HG03439 (cell line): ENCODE data around the gene IBSP.

ENCODE experiments used
- ATAC-seq: cut with Tn5 transposase; IDR thresholded peaks from one replicate; pipeline ENCODE4 v1.9.1; 2021; ENCODE audit warnings: mild to moderate bottlenecking, moderate library complexity; ENCODE audit not compliant: unreplicated experiment

The IBSP gene, protein sequence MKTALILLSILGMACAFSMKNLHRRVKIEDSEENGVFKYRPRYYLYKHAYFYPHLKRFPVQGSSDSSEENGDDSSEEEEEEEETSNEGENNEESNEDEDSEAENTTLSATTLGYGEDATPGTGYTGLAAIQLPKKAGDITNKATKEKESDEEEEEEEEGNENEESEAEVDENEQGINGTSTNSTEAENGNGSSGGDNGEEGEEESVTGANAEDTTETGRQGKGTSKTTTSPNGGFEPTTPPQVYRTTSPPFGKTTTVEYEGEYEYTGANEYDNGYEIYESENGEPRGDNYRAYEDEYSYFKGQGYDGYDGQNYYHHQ

DNA sequence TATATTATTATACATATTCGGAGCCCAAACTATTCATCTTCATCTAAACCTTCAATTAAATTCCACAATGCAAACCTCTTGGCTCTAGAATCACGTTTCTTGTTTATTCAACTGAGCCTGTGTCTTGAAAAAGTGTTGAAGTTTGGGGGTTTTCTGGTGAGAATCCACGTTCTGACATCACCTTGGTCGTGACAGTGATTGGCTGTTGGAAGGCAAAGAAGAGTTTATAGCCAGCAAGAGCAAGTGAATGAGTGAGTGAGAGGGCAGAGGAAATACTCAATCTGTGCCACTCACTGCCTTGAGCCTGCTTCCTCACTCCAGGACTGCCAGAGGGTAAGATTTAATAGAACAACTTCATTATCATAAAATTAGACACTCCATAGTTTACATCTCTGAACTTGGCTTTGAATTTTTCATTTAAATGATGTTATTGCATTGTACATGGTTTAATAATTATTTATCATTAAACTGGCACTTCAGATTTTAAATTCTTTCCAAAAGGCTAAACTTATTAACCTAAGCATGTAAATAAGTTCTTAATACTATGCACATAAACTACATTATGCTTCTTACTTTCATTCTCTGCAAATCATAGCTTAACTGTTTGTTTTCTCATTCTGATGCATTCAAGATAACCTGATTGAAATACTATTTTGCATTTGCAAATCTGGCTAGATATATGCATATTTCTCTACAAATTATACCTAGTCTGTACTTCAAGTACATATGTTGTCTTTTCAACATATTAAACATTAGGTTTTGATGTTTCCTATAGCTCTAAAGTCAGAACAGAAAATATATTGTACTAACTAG is at the start of gene IBSP:
IBSP (plus strand) TSS at position 254 of the 813 bp plus-strand sequence. CDS start 2,808 bp downstream, outside the sequence.
- no peak for ATAC-seq

GRCh38 chr4:87749883-87750282 is 49.5 kb upstream of the IBSP start:
- no peak for ATAC-seq

GRCh38 chr4:87758270-87758669 is 41.1 kb upstream of the IBSP start:
- no peak for ATAC-seq

DNA sequence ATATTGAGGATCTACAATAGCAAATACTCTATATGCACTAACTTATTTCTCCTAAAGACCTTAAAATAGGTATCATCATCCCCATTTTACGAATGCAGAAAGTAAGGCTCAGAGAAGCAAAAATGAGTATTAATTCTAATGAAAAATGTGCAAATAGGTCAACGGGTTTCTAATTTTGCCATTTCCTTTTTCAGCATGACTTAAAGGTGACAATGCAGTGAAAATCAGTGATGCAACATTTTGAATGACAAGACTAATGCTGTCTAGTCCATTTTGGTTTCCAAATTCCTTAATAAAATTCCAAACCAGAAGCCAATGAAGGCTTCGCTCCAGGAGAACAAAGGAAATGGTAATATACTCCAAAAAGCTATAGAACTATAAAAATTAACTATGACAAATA is 37.0 kb upstream of the IBSP start:
- ATAC-seq, result no peak

GRCh38 chr4:87781569-87781968 is 17.8 kb upstream of the IBSP start:
- no peak for ATAC-seq

- ATAC-seq, result no peak
Observed at GRCh38 chr4:87783781-87784180, 15.6 kb upstream of the IBSP start.

- ATAC-seq, result no peak
Observed at GRCh38 chr4:87785731-87786509, 13.4 kb upstream of the IBSP start.

- no peak for ATAC-seq
Observed at GRCh38 chr4:87802858-87803257, 3.5 kb downstream of the IBSP start.

- no peak for ATAC-seq
Observed at GRCh38 chr4:87803421-87803820, 4.1 kb downstream of the IBSP start.

- ATAC-seq, result no peak
Observed at GRCh38 chr4:87804871-87805270, 5.5 kb downstream of the IBSP start.

GRCh38 chr4:87805971-87806370 is 6.6 kb downstream of the IBSP start:
- no peak for ATAC-seq

- ATAC-seq, result no peak
Observed at GRCh38 chr4:87806520-87806919, 7.2 kb downstream of the IBSP start.

- ATAC-seq, result no peak
Observed at GRCh38 chr4:87807402-87807801, 8.0 kb downstream of the IBSP start.

DNA sequence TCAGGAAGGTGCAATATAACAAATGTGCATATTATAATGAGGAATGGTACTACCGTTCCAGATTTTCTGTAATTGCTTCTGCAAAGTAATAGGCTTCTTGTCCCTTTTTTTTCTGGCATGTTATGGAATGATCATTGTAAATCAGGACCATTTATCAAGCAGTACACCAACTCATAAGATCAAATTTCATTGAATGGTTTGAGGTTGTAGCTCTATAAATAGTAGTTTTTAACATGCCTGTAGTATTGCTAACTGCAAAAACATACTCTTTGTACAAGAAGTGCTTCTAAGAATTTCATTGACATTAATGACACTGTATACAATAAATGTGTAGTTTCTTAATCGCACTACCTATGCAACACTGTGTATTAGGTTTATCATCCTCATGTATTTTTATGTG is 12.6 kb downstream of the IBSP start:
- ATAC-seq, result no peak

DNA sequence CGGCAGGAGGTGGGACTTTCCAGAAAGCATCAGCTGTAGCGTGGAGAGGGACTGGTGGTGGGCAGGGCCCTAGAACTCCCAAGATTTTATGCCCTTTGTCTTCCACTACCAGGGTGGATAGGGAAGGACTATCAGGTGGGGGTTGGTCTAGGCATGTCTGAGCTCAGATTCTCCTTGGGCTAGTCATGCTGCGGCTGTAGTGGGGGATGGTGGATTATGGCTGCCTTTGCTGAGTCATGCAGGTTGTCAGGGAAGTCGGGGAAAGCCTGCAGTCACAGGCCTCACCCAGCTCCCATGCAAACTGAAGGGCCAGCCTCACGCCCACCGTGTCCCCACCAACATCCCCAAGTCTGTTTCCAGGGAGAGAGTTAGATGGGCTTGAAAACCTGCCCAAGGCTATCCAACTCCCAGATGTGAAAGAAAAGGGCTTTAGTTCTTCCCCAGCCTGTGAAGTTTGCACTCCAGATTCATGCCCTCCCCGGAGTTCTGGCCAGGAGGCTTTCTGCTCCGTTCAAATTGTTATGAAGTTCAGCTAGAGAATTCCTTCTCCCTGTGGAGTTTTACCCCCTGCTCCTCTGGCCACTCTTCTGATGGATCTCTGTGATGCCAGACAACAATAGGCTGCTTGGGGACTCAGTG is 20.0 kb downstream of the IBSP start:
- no peak for ATAC-seq

DNA sequence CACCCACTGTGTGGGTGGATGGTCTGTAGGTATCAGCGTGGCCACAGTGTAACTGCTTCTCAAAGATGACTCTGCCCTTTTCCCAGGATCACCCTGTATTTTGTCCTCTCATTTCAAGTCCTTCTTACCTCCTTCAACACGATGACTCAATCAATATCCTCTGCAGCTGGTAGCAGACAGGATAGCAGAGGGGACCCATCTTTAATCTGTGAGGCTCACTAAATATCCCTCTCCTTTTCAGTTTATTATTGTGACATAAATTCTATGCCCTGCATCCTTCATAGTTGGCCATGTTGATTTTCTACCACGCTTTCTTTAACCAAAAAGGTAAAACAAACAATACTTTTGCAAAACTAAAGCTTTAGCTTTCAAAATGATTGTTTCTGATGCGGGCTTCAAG is 23.8 kb downstream of the IBSP start:
- ATAC-seq, result no peak

DNA sequence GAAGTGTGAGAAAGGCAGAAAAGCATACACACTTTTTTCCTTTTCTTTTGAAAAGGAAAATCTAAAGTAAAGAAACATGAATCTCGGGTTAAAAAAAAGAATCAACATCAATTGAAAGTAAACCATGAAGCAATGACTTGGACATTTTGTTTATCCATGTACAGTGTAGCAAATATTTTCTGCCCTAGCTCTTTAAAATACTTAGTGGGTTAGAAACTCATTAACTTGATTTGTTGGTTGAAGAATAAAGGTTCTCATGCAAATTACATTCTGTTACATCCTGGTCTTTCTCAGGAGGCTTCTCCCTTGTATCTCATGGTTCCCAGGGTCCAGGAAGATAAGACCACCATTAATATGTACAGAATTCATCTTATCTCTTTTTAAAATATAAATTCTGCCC is 24.4 kb downstream of the IBSP start:
- ATAC-seq, result no peak

DNA sequence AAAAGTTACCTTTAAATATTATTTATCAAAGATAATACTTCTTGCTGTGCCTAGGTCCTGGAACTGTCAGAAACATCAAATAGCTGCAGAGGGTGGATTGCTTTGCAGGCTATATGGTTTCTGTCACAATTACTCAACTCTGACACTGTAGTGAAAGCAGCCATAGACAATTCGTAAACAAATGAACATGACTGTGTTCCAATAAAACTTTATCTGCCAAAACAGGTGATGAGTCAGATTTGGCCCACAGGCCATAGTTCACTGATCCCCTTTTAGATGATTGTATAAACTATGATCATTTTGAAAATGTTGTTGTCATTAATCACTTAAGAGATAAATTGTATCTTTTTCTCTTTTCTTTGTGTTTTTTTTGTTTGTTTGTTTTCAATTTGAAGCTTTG is 25.0 kb downstream of the IBSP start:
- no peak for ATAC-seq

- ATAC-seq, result no peak
Observed at GRCh38 chr4:87832669-87833068, 33.3 kb downstream of the IBSP start, which contains the start of gene MEPE. Gene MEPE, plus strand, starts transcription at chr4:87832969. Its CDS starts 1,746 bp downstream, at chr4:87834715.

- ATAC-seq, result no peak
Observed at GRCh38 chr4:87834401-87834800, 35.0 kb downstream of the IBSP start.

GRCh38 chr4:87835197-87835596 is 35.8 kb downstream of the IBSP start:
- no peak for ATAC-seq
